A549 (cell line): ENCODE results near the gene MTSS2. TPM values are rescaled to one million over a fixed set of nuclear protein-coding genes. Genes with fewer than 3 reads are reported as not detected.

Experiments
- ATAC-seq, 2 experiments: fragments of 200-7000 bp in 1 of 2; fragments of >200 bp in 1 of 2; cut with Nextera tagmentation in 1 of 2; cut with Tn5 transposase in 1 of 2; 3 replicates each; pipeline versions ENCODE4 v1.8.0 to v1.9.1; 2018 to 2020; ENCODE audit warnings: mild to moderate bottlenecking in 1 of 2, moderate library complexity in 1 of 2
- CTCF ChIA-PET: fragments of 300-600 bp; sonication (Branson Sonifier 250); formaldehyde crosslinking; extraction: SDS; loops from one replicate; lab custom pipeline; 2021; ENCODE audit warnings: antibody characterized with exemption, inconsistent platforms; lab: Yijun Ruan, JAX
- POLR2A ChIA-PET: fragments of 350-600 bp; formaldehyde crosslinking; extraction: SDS; loops from one replicate; lab custom pipeline; 2021; ENCODE audit warnings: antibody characterized with exemption, inconsistent platforms; lab: Yijun Ruan, JAX
- DNase-seq, 2 experiments: peaks; one replicate each; pipeline versions ENCODE4 v3.0.0 to v3.0.0-alpha.2; 2011 to 2016; ENCODE audit warnings: low read depth in 1 of 2, low spot score in 1 of 2
- FAIRE-seq: peaks from 2 replicates; lab custom pipeline; 2011; peaks lifted over from hg19 to GRCh38; lab: Jason Lieb, UNC
- H3K27ac ChIP-seq, 2 experiments: fragments of >200 bp; sonication (Bioruptor Twin); formaldehyde crosslinking; 3 replicates each; pipeline ENCODE4 v1.5.1; 2016 to 2017
- H3K4me1 ChIP-seq: fragments of >200 bp; sonication (Bioruptor Twin); formaldehyde crosslinking; 3 replicates; pipeline ENCODE4 v1.6.1; 2016
- H3K4me2 ChIP-seq: fragments of >200 bp; sonication (Bioruptor Twin); formaldehyde crosslinking; 3 replicates; pipeline ENCODE4 v1.6.1; 2016
- H3K4me3 ChIP-seq: fragments of >200 bp; sonication (Bioruptor Twin); formaldehyde crosslinking; 3 replicates; pipeline ENCODE4 v1.5.1; 2016
- H3K9me3 ChIP-seq: fragments of >200 bp; sonication (Bioruptor Twin); formaldehyde crosslinking; 3 replicates; pipeline ENCODE4 v1.6.1; 2016
- ATOH8 ChIP-seq: fragments of 250-450 bp; sonication (Bioruptor Pico); IDR thresholded peaks from 2 replicates; pipeline ENCODE4 v1.5.0; 2020; ENCODE audit warnings: low read depth, mild to moderate bottlenecking, moderate library complexity
- BHLHE40 ChIP-seq: IDR thresholded peaks from 2 replicates; pipeline ENCODE4 v1.6.1; 2012; ENCODE audit warnings: low read depth, low read length, inconsistent platforms
- CBX8 ChIP-seq: fragments of 200-600 bp; sonication (generic); IDR thresholded peaks from 2 replicates; pipeline ENCODE4 v1.6.1; 2016
- CEBPB ChIP-seq, 2 experiments: fragments of >200 bp in 1 of 2; sonication (Bioruptor Twin) in 1 of 2; formaldehyde crosslinking in 1 of 2; IDR thresholded peaks; 2 replicates each; pipeline ENCODE4 v1.6.1; 2012 to 2016
- CHD2 ChIP-seq: fragments of 150-350 bp; IDR thresholded peaks from 2 replicates; pipeline ENCODE4 v1.6.1; 2014; ENCODE audit warnings: low read length; ENCODE audit not compliant: partially characterized antibody
- CTCF ChIP-seq: fragments of >200 bp; sonication (Bioruptor Twin); formaldehyde crosslinking; IDR thresholded peaks from 3 replicates; pipeline ENCODE4 v1.5.1; 2016
- E2F6 ChIP-seq: IDR thresholded peaks from 2 replicates; pipeline ENCODE4 v1.6.1; 2012; ENCODE audit warnings: low read depth, borderline replicate concordance
- EP300 ChIP-seq, 2 experiments: fragments of >200 bp; sonication (Bioruptor Twin); formaldehyde crosslinking; IDR thresholded peaks; 2 replicates in 1 of 2; 3 replicates in 1 of 2; pipeline ENCODE4 v1.6.1; 2016 to 2017
- ESRRA ChIP-seq: fragments of 150-350 bp; IDR thresholded peaks from 2 replicates; pipeline ENCODE4 v1.6.1; 2014; ENCODE audit warnings: mild to moderate bottlenecking, low read length, borderline replicate concordance
- FOSL2 ChIP-seq, 2 experiments: fragments of 450-650 bp in 1 of 2; fragments of >200 bp in 1 of 2; sonication (Bioruptor Twin) in 1 of 2; formaldehyde crosslinking; IDR thresholded peaks; 2 replicates each; pipeline versions ENCODE4 v1.5.0 to v1.6.1; 2016 to 2020; ENCODE audit warnings: mild to moderate bottlenecking in 1 of 2, moderate library complexity in 1 of 2
- GATA3 ChIP-seq: IDR thresholded peaks from 2 replicates; pipeline ENCODE4 v1.6.1; 2012; ENCODE audit warnings: borderline replicate concordance
- HDAC2 ChIP-seq: fragments of 200-600 bp; sonication (generic); IDR thresholded peaks from 2 replicates; pipeline ENCODE4 v1.6.1; 2016
- HES2 ChIP-seq: fragments of >200 bp; sonication (Bioruptor Twin); formaldehyde crosslinking; IDR thresholded peaks from 2 replicates; pipeline ENCODE4 v1.6.1; 2016
- HOXB5 ChIP-seq: fragments of 250-450 bp; sonication (Bioruptor Pico); IDR thresholded peaks from 2 replicates; pipeline ENCODE4 v1.5.0; 2020; ENCODE audit warnings: mild to moderate bottlenecking, moderate library complexity
- JUN ChIP-seq, 2 experiments: fragments of >200 bp; sonication (Bioruptor Twin); formaldehyde crosslinking; IDR thresholded peaks; 2 replicates in 1 of 2; 3 replicates in 1 of 2; pipeline ENCODE4 v1.6.1; 2016 to 2017
- JUNB ChIP-seq: fragments of >200 bp; sonication (Bioruptor Twin); formaldehyde crosslinking; IDR thresholded peaks from 2 replicates; pipeline ENCODE4 v1.6.1; 2016
- KDM5A ChIP-seq: fragments of 200-600 bp; sonication (generic); IDR thresholded peaks from 2 replicates; pipeline ENCODE4 v1.6.1; 2016; ENCODE audit warnings: antibody characterized with exemption, mild to moderate bottlenecking
- MAFK ChIP-seq: fragments of 450-650 bp; IDR thresholded peaks from 2 replicates; pipeline ENCODE4 v1.6.1; 2014; ENCODE audit not compliant: partially characterized antibody
- MAX ChIP-seq: IDR thresholded peaks from 2 replicates; pipeline ENCODE4 v1.6.1; 2012
- NFE2L2 ChIP-seq: fragments of 150-350 bp; conservative IDR thresholded peaks from 2 replicates; pipeline ENCODE4 v1.6.1; 2014; ENCODE audit warnings: low read length
- POLR2AphosphoS2 ChIP-seq: conservative IDR thresholded peaks from 2 replicates; pipeline ENCODE4 v1.6.1; 2012; ENCODE audit warnings: low read length, improper control_type of control experiment, inconsistent platforms
- RAD21 ChIP-seq, 2 experiments: fragments of >200 bp in 1 of 2; sonication (Bioruptor Twin) in 1 of 2; formaldehyde crosslinking in 1 of 2; IDR thresholded peaks in 1 of 2; conservative IDR thresholded peaks in 1 of 2; 2 replicates in 1 of 2; 3 replicates in 1 of 2; pipeline ENCODE4 v1.6.1; 2012 to 2018; ENCODE audit warnings: inconsistent platforms in 1 of 2
- RARB ChIP-seq: fragments of 250-450 bp; sonication (Bioruptor Pico); IDR thresholded peaks from 2 replicates; pipeline ENCODE4 v1.8.0; 2021; ENCODE audit warnings: mild to moderate bottlenecking, moderate library complexity
- RFX5 ChIP-seq: fragments of 450-650 bp; IDR thresholded peaks from 2 replicates; pipeline ENCODE4 v1.7.1; 2014; ENCODE audit warnings: antibody characterized with exemption, mild to moderate bottlenecking, moderate library complexity
- SMC3 ChIP-seq: fragments of >200 bp; sonication (Bioruptor Twin); formaldehyde crosslinking; IDR thresholded peaks from 3 replicates; pipeline ENCODE4 v1.6.1; 2018; ENCODE audit warnings: inconsistent platforms
- SREBF2 ChIP-seq: fragments of 450-650 bp; IDR thresholded peaks from 2 replicates; pipeline ENCODE4 v1.6.1; 2014; ENCODE audit warnings: mild to moderate bottlenecking, moderate library complexity
- TFCP2L1 ChIP-seq: fragments of 250-450 bp; sonication (Bioruptor Pico); IDR thresholded peaks from 2 replicates; pipeline ENCODE4 v1.5.0; 2021; ENCODE audit warnings: mild to moderate bottlenecking
- USF2 ChIP-seq: fragments of 450-650 bp; IDR thresholded peaks from 2 replicates; pipeline ENCODE4 v1.6.1; 2014; ENCODE audit warnings: antibody characterized with exemption
- ZC3H11A ChIP-seq: fragments of 450-650 bp; IDR thresholded peaks from 2 replicates; pipeline ENCODE4 v1.6.1; 2014; ENCODE audit warnings: antibody characterized with exemption, mild to moderate bottlenecking
- ZNF302 ChIP-seq: fragments of 250-450 bp; sonication (Bioruptor Pico); IDR thresholded peaks from 2 replicates; pipeline ENCODE4 v1.9.0; 2021; ENCODE audit warnings: inconsistent platforms, mild to moderate bottlenecking, moderate library complexity
- ZSCAN20 ChIP-seq: fragments of 250-450 bp; sonication (Bioruptor Pico); IDR thresholded peaks from 2 replicates; pipeline ENCODE4 v1.8.0; 2022; ENCODE audit warnings: mild to moderate bottlenecking, moderate library complexity
- WGBS: methylation state at CpG from one replicate; pipeline ENCODE4 v1.1.6; 2017; ENCODE audit errors: missing lambda C conversion rate; 5-methylcytosine and 5-hydroxymethylcytosine counted together
- polyA plus RNA-seq, 4 experiments: library from polyadenylated mRNA; depleted of rRNA in 3 of 4; stranded (reverse); fragments of >200 nt; fragmentation: RNase III in 1 of 4; extraction: RNeasy Plus Mini Kit Qiagen cat#74134 plus additional on column Dnase treatment in 1 of 4; gene quantifications; 2 replicates in 3 of 4; 3 replicates in 1 of 4; pipeline ENCODE4 v1.2.3, GENCODE V29; 2011 to 2017

Gene MTSS2
- polyA plus RNA-seq, 2 of the 4 experiments (the other 2 are of a cell fraction) = 13.1 to 27.1 TPM

- ATAC-seq (peak; percentile 66 to 83), FAIRE-seq (peak; percentile 83), DNase-seq (peak; percentile 85 to 95)
- Histone ChIP-seq H3K4me2 (peak overlapping the region; percentile 84), H3K9me3 (no peaks in the 10 kb centered on the region), H3K27ac (peak overlapping the region; percentile 97 to 100), H3K4me3 (0 out of 3 replicates have a peak overlapping the region, but pooled peaks have one; percentile 5)
- ChIA-PET POLR2A (no interaction called here), CTCF (interaction anchor here (1.1 to 3.6 kb wide), 6 partner anchors 20 to 76 kb away, joined by 3 to 18 read pairs (median 10); no protein-coding TSS in a partner anchor)
- WGBS = 11% methylated on average over 17 of the region's 17 CpGs
- TF ChIP-seq MAX (peak; percentile 82), HOXB5 (no peak), ZC3H11A (no peak), E2F6 (no peak), POLR2AphosphoS2 (no peak), BHLHE40 (no peak), CHD2 (no peak), RFX5 (no peak), SMC3 (no peak), GATA3 (peak; percentile 69; the same call in 1 of the 2 replicates), FOSL2 (IDR thresholded peaks at IDR 0.05) (peak; percentile 48; the same call in 1 of the 2 replicates), FOSL2 (CRISPR knock-in tag; IDR thresholded peaks at IDR 0.05) (peak; percentile 84), TFCP2L1 (CRISPR knock-in tag) (no peak), JUNB (peak; percentile 45), ATOH8 (no peak), USF2 (no peak), RAD21 (conservative IDR thresholded peaks at IDR 0.05 in 1 of 2, IDR thresholded peaks at IDR 0.05 in 1 of 2) (peak in 1 of 2 experiments; percentile 3; a peak in 2 of 5 replicates), HES2 (no peak), EP300 (IDR thresholded peaks at IDR 0.05) (peak in 1 of 2 experiments; percentile 59; a peak in 1 of 5 replicates), JUN (IDR thresholded peaks at IDR 0.05) (peak; percentile 31 to 68; a peak in 1 of 5 replicates), CEBPB (IDR thresholded peaks at IDR 0.05) (0 out of 4 replicates have a peak, but pooled peaks of 1 of the 2 experiments have one; percentile 8), NFE2L2 (no peak)
- TF ChIP-seq, all 56 proteins: peak for 8
- peaks cover 86% of the 10 kb centered on the region for H3K4me1 ChIP-seq
Observed at GRCh38 chr16:70694088-70694867, 8.4 kb upstream of the MTSS2 start.

GRCh38 chr16:70692873-70693671, 7.2 kb upstream of the MTSS2 start:
- ChIA-PET CTCF (interaction anchor here (1.2 to 23.4 kb wide), 5 partner anchors 11 to 79 kb away, joined by 3 to 463 read pairs (median 10); no protein-coding TSS in a partner anchor), POLR2A (no interaction called here)
- 84% methylated on average over 28 of the region's 29 CpGs for WGBS
- Histone ChIP-seq H3K27ac (peak overlapping the region; percentile 97 to 100), H3K4me3 (0 out of 3 replicates have a peak overlapping the region, but pooled peaks have one; percentile 17), H3K4me1 (peaks cover 98% of the 10 kb centered on the region), H3K9me3 (no peaks in the 10 kb centered on the region), H3K4me2 (peak overlapping the region; percentile 84)
- FAIRE-seq = no peak
- DNase-seq = no peak
- no peak for ATAC-seq
- TF ChIP-seq HDAC2 (no peak), CTCF (no peak), RAD21 (conservative IDR thresholded peaks at IDR 0.05 in 1 of 2, IDR thresholded peaks at IDR 0.05 in 1 of 2) (no peak), RARB (CRISPR knock-in tag) (no peak), CBX8 (no peak), RFX5 (no peak), ATOH8 (no peak), ESRRA (no peak), POLR2AphosphoS2 (no peak), KDM5A (no peak), SREBF2 (no peak), MAFK (no peak), ZSCAN20 (no peak), SMC3 (no peak), ZNF302 (CRISPR knock-in tag) (no peak)
